ENCODE data around the gene USP4.
"Not testable (repeated sequence)": the region's sequence is repeated elsewhere in the genome, so short reads cannot be mapped to it uniquely, and the experiment has no call there.

USP4 gene

GRCh38 chr3:49339941-49340800, at the start of gene USP4:
USP4 (minus strand) TSS chr3:49340053; CDS start chr3:49340024, 29 bp downstream.
- DNase-seq: peak; percentile 90

DNA sequence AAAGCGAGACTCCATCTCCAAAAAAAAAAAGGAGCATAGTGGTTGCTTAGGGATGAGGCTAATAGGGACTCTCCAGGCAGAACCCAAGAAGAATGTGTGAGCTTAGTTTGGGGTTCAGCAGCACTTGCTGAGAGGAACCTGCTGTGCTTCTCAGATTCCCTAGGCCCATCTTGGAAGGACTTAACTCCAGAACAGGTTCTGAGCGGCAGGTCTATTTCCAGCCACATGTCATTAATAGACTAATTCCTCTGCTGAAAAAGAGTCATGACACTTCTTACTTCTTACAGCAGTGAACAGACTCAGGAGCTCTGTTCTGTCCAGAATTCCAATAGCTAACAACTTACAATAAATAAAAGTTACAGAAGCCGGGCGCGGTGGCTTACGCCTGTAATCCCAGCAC, 49.4 kb upstream of the USP4 start:
- DNase-seq: no peak

- DNase-seq: no peak
Observed at GRCh38 chr3:49388289-49388820, 48.5 kb upstream of the USP4 start.

DNA sequence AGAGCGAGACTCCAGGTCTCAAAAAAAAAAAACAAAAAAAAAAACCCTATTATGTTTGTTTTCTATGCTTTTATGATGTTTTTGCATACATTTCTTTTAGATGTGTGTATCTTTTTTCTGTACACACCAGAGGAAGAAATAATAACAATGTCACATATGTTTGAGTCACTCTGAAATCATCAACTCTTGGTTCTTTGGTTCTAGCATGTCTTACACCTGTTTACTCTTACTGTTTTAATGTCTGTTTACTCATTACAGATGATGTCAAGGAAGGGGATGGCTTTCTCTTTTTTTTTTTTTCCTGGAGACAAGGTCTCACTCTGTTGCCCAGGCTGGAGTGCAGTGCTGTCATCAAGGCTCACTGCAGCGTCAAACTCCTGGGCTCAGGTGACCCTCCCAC, 47.9 kb upstream of the USP4 start:
- DNase-seq: no peak

GRCh38 chr3:49386056-49386756, 46.4 kb upstream of the USP4 start:
- DNase-seq: no peak

GRCh38 chr3:49385617-49386016, 45.8 kb upstream of the USP4 start:
- no peak for DNase-seq

DNA sequence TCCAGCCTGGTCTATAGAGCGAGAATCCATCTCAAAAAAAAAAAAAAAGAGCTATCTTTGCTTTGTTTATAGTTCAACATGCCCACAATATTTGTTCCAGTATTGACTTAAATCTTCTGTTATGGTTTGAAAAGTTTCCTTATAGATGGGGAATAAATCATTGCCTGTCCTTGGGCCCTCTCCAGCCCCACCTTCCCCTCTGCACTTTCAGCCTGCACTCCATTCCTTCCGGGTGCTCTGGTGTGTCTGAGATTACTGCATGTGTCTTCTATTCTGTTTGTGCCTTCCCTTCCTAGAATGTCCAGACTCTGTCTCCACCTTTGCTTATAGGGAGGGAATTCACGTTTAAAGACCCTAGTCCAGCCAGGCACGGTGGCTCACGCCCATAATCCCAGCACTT, 43.5 kb upstream of the USP4 start:
- no peak for DNase-seq

DNA sequence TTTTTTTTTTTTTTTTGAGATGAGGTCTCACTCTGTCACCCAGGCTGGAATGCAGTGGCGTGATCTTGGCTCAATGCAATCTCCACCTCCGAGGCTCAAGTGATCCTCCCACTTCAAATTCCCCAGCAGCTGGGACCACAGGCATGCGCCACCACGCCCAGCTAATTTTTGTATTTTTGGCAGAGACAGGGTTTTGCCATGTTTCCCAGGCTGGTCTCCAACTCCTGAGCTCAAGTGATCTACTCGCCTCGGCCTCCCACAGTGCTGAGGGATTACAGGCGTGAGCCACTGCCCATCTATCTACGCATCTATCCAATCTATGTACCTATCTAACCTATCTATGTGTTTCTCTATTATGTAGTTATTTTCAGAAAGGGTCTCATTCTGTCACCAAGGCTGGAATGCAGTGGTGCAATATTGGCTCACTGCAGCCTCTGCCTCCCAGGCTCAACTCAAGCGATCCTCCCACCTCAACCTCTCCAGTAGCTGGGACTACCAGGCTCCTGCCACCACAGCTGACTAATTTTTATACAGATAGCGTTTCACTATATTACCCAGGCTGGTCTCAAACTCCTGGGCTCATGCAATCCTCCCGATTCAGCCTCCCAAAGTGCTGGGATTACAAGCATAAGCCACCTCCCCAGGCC, 38.5 kb upstream of the USP4 start:
- DNase-seq: no peak

- peak; percentile 4 for DNase-seq
Observed at GRCh38 chr3:49377483-49377882, 37.6 kb upstream of the USP4 start.

- no peak for DNase-seq
Observed at GRCh38 chr3:49371946-49372345, 32.1 kb upstream of the USP4 start.

DNA sequence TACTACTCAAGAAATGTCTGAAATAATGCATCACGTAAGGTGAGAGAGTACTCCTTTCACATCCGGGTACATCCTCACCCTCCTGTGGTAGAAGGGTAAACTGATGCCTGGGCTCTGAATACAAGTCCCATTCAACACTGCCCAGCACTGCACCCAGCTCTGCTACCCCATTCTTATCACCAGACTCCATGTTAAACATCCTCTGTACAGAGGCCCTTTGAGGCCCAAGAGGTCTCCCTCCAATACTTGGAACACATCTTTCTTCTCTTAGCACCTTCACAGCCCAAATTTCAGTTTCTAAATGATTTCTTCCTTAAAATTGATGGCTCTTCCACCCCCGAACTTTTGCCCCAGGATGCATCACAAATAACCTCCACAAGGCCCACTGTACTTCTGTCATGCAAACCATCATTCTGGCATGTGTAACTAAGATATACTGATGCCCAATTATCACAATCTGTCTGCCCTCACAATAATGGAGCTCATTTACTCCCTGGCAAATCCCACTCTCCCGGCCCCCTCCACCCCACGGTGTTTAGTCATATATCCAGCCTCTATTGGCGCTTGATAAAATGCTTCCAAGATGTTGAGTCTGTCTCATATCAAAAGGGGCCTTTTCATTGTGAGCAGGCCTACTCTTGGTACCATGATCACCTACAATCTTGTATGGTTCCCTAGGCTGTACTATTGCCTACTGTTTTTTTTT, 30.9 kb upstream of the USP4 start:
- DNase-seq: no peak

- no peak for DNase-seq
Observed at GRCh38 chr3:49362561-49362960, 22.7 kb upstream of the USP4 start.

GRCh38 chr3:49359623-49360022, 19.8 kb upstream of the USP4 start:
- DNase-seq: no peak

DNA sequence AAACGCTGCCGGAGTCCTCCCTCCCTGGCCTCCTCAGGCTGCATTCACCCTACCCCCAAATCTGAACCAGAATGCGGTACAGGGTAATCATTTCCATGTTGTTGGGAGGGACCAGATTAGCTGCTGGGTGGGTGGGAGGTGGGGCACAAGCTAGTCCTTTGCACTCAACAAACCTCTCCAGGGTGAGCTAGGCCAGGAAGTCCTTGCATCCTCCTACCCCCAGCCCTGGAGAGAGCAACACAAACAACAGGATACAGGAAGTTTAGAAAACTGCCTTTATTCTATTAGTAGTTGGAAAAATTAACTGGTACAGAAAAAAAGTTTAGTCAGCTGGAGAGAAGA, 19.0 kb upstream of the USP4 start:
- DNase-seq: no peak

- peak; percentile 67 for DNase-seq
Observed at GRCh38 chr3:49358217-49358883, 18.5 kb upstream of the USP4 start, which contains the start of gene GPX1. GPX1 (minus strand) TSS chr3:49358353; CDS start chr3:49358278, 75 bp downstream.

GRCh38 chr3:49357443-49358216, 17.8 kb upstream of the USP4 start:
- peak; percentile 30 for DNase-seq

DNA sequence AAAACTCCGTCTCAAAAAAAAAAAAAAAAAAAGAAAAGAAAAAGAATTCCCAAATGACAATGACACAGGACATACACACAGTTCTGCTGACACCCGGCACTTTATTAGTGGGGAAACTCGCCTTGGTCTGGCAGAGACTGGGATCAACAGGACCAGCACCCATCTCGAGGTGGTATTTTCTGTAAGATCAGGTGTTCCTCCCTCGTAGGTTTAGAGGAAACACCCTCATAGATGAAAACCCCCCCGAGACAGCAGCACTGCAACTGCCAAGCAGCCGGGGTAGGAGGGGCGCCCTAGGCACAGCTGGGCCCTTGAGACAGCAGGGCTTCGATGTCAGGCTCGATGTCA, 17.2 kb upstream of the USP4 start:
- not testable (repeated sequence) for DNase-seq

DNA sequence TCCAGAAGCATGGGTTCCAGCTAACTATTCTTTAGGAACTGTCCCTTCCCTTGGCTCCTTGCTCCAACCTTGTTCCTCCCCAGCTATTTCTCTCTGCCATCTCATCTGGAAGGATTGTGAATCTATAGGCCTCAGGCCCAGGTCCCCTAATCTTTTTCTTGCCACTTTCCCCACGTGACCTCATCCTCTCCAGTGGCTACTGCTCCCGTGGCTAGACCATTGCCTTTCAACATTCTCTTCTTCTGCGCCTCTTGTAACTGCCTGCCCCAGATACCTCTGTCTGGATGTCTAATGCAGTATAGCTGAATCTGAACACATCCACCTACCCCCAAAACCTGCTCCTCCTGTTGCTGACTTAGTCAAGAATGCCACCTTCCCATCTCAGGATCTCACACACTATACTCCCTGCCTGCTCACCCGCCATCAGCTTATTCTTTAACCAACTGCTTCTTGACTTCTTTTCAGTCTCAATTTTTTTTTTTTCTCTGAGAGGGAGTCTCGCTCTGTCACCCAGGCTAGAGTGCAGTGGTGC, 13.1 kb upstream of the USP4 start:
- no peak for DNase-seq

DNA sequence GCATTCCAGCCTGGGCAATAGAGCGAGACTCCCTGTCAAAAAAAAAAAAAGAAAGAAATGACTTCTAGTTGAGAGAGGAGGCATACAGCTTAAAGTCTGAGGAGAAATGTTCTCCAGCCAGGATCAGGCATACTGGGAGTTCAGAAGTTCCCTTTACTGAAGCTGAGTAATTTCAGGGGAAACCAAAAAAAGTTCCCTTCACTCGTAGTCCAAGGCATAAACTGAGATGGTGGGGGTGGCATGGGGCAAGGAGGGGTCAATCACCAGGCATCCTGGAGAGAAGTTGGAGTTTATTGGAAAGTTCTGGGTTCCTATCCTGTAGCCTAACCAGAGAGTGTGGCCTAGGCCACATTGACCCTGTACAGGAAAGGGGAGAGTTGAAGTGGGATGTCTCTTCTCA, 12.4 kb upstream of the USP4 start:
- DNase-seq: no peak

GRCh38 chr3:49351521-49352011, 11.7 kb upstream of the USP4 start:
- no peak for DNase-seq
